ENCODE measurements around the gene TMEM184B. TPM values are rescaled to one million over a fixed set of nuclear protein-coding genes. Genes with fewer than 3 reads are reported as not detected.
"Not testable (repeated sequence)": the region's sequence is repeated elsewhere in the genome, so short reads cannot be mapped to it uniquely, and the experiment has no call there.

The TMEM184B gene
- total RNA-seq, 2 experiments from 2014 or later, result 28.8 to 30.5 TPM

DNA sequence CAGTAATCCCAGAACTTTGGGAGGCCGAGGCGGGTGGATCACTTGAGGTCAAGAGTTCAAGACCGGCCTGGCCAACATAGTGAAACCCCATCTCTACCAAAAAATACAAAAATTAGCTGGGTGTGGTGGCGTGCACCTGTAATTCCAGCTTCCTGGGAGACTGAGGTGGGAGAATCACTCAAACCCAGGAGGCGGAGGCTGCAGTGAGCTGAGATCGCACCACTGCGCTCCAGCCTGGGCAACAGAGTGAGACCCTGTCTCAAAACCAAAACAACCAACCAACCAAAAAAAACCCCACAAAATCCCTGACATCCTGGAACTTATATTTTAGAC is 94.2 kb downstream of the TMEM184B start:
- POLR2A ChIA-PET, result interaction anchor here (0.7 to 1.1 kb wide), 2 partner anchors 23 to 65 kb away, joined by 3 read pairs; partner anchors contain the start of gene MAFF
- CTCF ChIA-PET, result not testable (repeated sequence)

DNA sequence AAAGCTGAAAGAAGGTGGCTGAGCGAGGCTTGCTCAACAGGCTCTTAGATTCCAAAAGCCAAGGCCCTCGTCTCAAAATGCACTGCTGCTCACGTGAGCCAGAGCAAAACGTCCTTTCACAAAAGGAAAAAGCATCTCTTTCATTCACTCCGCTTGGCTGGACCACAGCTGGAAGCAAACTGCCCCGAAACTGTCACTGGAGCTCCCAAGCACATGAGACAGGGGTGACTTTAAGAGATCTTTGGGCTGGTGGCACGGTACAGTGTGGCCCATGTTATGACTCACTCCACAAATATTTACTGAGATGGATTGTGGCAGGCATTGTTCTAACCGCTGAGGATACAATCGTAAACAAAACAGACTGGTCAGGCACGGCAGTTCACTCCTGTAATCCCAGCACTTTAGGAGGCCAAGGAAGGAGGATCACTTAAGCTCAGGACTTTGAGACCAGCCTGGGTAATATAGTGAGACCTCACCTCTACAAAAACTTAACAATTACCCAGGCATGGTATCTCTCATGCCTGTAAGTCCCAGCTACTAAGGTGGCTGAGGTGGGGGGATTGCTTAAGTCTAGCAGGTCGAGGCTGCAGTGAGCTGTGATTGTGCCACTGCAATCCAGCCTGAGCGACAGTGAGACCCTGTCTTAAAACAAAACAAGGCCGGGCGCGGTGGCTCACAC is 94.7 kb downstream of the TMEM184B start:
- CTCF ChIA-PET, result no interaction called here
- POLR2A ChIA-PET, result interaction anchor here (0.7 kb wide), 1 partner anchor 64 kb away, joined by 3 read pairs; no protein-coding TSS in a partner anchor

DNA sequence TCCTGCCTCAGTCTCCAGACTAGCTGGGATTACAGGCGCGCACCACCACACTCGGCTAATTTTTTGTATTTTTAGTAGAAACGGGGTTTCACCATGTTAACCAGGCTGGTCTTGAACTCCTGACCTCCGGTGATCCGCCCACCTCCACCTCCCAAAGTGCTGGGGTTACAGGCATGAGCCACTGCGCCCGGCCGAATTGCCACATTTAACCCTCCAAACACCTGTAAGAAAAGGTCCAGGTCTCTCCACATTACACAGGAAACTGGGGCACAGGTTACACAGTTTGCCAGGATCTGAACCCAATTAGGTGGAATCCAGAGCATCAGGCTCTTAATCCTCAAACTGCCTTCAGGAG is 95.3 kb downstream of the TMEM184B start:
- CTCF ChIA-PET, result interaction anchor here (1.7 kb wide), 1 partner anchor 125 kb away, joined by 4 read pairs; no protein-coding TSS in a partner anchor
- POLR2A ChIA-PET, result not testable (repeated sequence)

DNA sequence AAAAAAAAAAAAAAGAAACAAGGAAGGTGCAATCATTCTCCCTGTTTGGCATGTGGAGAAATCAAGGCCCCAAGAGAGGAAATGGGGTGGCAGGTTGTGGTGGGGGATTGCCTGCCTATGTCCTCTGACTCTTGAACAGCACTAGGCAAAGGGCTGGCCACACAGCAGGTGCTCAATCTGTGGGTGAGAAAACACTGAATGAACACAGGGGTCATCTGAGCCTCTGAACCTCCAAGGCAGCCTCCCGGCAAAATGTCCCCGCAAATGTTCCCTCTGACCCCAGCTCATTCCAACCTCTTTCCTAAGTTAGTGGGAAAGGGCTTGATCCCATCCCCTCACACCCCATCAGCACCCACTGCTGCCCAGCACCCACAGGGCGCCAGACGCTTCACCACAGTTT is 95.8 kb downstream of the TMEM184B start:
- POLR2A ChIA-PET, result no interaction called here

DNA sequence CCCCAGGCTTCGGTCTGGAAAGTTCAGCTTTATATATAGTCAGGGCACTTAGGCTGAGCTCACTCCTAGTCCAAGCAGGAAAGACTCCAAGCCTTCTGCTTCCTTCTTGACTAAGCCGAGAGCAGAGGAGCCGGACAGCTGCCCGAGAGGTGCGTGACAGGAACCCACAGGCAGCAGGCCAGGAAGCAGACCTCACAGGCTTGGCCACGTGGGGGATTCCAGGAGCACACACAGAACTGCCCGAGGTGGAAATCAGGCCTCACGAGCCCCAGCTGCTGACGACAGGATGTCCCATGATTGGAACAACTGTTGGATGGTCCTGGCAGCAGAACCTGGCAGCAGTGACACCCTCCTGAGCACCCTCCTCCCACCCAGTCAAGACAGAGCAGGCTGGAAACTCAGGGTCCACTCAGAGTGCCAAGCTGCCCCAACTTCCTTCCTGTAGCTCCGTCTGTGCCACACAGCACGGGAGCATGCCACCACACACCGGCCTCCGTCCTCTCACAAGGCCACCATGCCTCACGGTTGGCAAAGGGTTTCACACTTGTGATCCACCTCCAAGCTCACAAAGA is 96.6 kb downstream of the TMEM184B start:
- POLR2A ChIA-PET, result interaction anchor here (1.2 kb wide), 1 partner anchor 27 kb away, joined by 6 read pairs; no protein-coding TSS in a partner anchor

More for the DNA sequence above, 95.8 kb downstream of the TMEM184B start:
- CTCF ChIA-PET, result interaction anchor here (0.6 to 1.7 kb wide), 6 partner anchors 24 to 509 kb away, joined by 3 to 6 read pairs (median 3); no protein-coding TSS in a partner anchor

DNA sequence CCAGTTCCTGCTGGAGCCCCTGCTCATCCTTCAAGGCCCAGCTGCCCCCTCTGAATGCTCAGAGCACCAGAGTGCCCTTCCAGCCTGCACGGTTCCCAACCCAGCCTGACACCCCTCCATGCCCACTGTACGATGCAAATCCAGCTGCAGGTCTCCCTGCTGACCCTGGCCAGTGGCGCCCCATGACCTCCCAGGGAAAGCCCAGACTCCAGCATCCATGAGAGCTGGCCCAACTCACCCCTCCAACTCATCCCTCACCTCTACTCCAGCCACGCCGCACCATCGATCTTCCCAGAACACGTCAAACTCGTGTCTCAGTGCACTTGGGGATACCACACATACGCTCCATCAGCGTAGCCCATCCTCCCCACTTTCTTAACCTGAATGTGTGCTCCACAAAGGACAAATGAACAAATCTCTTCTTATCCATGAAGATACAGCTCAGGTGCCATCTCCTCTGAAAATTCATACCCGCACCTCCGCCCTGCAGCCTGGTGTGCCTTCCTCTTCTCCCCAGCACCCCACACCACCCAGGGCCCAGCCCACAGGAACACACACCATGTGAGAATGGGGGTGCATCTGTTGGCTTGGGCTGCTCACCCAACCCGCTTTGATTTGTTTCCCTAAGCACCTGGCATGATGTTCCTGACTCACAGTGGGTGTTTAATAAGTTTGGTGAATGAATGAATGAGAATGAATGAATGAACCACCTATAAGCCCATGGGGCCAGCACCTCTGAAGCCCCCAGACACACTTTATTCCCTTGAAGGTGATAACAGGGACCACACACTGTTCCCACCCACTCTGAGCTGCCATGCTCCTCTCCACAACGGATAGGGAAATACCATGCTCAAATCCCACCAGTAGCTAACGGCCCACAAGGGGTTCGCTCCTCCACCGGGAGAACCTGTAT is 97.3 kb downstream of the TMEM184B start:
- CTCF ChIA-PET, result interaction anchor here (1.1 to 1.7 kb wide), 3 partner anchors 29 to 123 kb away, joined by 3 to 6 read pairs (median 4); no protein-coding TSS in a partner anchor
- POLR2A ChIA-PET, result interaction anchor here (1.2 kb wide), 1 partner anchor 27 kb away, joined by 6 read pairs; no protein-coding TSS in a partner anchor

More for the DNA sequence above, 96.6 kb downstream of the TMEM184B start:
- CTCF ChIA-PET, result interaction anchor here (0.6 to 1.7 kb wide), 5 partner anchors 23 to 124 kb away, joined by 3 to 6 read pairs (median 3); no protein-coding TSS in a partner anchor

DNA sequence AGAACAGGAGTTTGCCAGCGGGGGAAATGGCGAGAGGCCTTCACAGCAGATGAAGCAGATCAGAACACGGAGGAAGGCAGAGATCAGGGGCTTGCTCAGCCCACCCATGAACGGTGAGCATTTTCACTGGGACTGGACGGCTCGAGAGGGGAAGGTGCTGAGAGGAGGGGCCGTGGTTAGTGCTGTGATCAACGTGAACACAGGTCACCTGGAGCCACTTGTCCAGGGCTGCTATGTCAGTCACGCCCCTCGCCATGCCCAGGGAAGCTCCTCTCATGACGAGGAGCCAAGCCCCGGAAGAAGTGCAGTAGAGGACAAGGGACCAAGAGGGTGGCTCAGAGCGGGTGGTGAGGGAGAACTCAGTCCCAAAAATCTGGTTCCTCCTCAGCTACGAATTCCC is 98.2 kb downstream of the TMEM184B start:
- ChIA-PET POLR2A (no interaction called here), CTCF (no interaction called here)

DNA sequence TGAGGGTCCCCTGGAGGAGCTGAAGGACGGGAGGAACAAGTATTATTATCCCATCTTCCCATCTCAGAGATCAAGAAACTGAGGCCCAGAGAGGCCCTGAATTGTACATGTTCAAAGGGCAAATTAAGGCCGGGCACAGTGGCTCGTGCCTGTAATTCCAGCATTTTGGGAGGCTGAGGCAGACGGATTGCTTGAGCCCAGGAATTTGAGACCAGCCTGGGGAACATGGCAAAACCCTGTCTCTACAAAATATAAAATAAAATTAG is 99.2 kb downstream of the TMEM184B start:
- POLR2A ChIA-PET, result interaction anchor here (1.4 kb wide), 1 partner anchor 29 kb away, joined by 3 read pairs; no protein-coding TSS in a partner anchor
- CTCF ChIA-PET, result interaction anchor here (0.5 kb wide), 1 partner anchor 574 kb away, joined by 3 read pairs; no protein-coding TSS in a partner anchor

DNA sequence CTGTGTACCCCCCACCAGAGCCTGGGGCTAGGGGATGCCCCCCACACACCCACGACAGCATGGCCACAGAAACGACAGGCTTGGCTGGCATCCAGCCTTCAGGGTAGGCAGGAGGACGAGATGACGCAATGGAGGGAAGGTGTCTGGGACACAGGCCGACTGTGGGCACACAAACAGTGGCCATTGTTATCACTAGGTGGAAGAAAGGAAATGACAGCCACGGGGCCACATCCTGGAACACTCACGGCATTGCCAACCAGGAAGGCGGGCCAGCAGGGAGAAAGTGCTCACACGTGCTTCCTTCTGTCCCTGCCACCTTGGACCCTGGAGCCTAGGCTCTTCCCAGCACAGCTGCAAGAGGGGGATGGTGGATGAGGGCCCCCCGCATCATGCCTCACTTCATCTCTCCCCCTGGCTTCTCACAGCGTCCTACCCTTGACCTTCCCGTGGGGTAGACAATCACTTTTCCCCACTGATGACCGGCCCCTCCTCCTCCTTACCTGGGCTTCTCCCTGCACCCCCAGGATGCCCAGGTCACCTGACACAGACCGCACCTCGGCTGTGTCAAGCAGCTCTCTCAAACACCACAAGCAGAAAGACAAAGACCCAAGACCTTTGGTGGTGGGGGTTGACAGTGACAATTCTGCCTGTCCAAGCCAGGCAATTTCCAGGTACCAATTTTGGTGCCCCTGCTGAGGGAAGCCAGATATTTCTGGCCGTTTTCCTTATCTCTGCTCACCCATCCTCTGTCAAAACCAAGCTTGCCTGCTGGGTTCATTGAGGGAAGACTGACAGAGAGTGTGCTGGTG is 99.8 kb downstream of the TMEM184B start:
- POLR2A ChIA-PET, result interaction anchor here (1.4 kb wide), 1 partner anchor 30 kb away, joined by 3 read pairs; no protein-coding TSS in a partner anchor
- CTCF ChIA-PET, result interaction anchor here (0.5 kb wide), 1 partner anchor 574 kb away, joined by 3 read pairs; no protein-coding TSS in a partner anchor

DNA sequence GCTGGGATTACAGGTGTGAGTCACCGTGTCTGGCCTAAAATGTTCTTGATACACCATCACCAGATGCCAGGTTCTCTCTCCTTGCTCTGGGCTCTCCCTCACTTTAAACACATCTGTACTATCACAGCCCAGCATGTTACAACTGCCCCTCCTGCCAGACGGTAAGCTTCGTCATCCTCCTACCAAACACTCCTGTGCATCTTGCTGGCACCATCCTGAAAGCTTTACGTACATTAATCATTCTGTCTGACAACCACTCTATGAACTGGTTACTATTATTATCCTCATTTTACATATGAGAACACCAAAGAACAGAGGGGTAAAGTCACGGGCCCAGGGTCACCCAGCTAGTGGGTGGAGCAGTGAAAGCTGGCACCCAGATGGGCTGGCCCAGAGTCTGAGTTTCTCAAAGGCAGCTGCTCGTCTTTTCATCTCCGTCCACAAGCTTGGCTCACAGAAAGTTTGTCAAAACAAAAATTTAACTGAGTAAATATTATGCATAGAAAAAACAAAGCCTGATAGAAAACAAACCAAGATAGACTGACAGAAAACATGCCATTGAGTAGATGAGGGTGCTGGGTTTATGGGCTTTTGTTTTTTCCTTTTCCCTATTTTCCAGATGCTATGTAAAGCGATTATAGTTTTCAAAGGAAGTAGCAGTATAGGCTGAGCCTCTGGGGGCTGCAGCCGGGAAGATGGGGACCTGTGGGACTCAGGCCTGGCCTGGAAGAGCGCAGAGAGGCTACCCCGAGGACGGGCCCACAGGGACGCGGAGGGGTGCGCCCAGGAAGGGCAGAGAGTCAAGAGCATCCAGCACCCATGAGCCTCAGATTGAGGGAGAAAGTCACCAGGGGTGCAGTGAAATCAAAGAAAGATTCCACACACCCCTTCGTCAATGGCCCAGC is 100.6 kb downstream of the TMEM184B start:
- POLR2A ChIA-PET, result interaction anchor here (1.4 kb wide), 1 partner anchor 31 kb away, joined by 3 read pairs; no protein-coding TSS in a partner anchor
- CTCF ChIA-PET, result interaction anchor here (1.9 kb wide), 1 partner anchor 29 kb away, joined by 7 read pairs; the partner anchor contains the start of gene MAFF

DNA sequence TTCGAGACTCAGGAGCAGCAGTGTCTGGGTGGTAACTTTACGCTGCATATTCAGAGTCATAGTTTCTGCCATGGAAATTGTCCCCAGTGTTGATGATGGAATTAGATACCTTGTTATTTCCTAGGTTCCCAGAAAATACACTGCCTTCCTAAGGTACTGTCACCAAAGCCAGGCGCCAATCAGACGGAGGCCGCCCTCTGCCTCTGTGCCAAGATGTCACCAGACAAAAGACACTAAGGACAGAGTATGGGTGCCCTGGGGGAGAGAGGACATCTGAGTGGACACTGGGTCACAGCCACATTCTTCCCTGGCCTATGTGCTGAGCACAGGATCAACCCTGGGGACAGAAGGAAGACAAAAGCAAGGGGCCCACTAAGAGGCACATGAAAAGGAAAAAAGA is 102.3 kb downstream of the TMEM184B start:
- ChIA-PET CTCF (interaction anchor here (0.7 to 1.9 kb wide), 2 partner anchors 20 to 31 kb away, joined by 3 to 7 read pairs; partner anchors contain the start of gene MAFF), POLR2A (no interaction called here)

Other genes with a start within 250 kb of the TMEM184B start
- 10 to 100 TPM; 18.2 to 19.5 TPM for gene PICK1, start 215.6 kb downstream of the TMEM184B start, total RNA-seq
- under 1 TPM in 1 of 2 experiments, not detected in 1; 0.10 TPM for gene SLC16A8, start 188.8 kb downstream of the TMEM184B start, total RNA-seq
- under 1 TPM; 0.29 to 0.32 TPM for gene BAIAP2L2, start 162.3 kb downstream of the TMEM184B start, total RNA-seq
- 10 to 100 TPM; 25.5 to 28.4 TPM for gene PLA2G6, start 91.2 kb downstream of the TMEM184B start, total RNA-seq
- gene MAFF, start 71.0 kb downstream of the TMEM184B start, total RNA-seq, result 10 to 100 TPM; 11.8 to 12.3 TPM
- 100 to 1,000 TPM; 124 to 131 TPM for gene CSNK1E, start 44.4 kb upstream of the TMEM184B start, total RNA-seq
- gene KCNJ4, start 182.2 kb upstream of the TMEM184B start, total RNA-seq, result not detected
- under 1 TPM; 0.38 to 0.55 TPM for gene KDELR3, start 195.1 kb upstream of the TMEM184B start, total RNA-seq
- 100 to 1,000 TPM; 320 to 341 TPM for gene DDX17, start 233.3 kb upstream of the TMEM184B start, total RNA-seq

All from activated CD8-positive, alpha-beta memory T cell treated with anti-CD3 and anti-CD28 coated beads for 36 hours (primary cell).